ENCODE measurements around the gene MME. TPM values are rescaled to one million over a fixed set of nuclear protein-coding genes. Genes with fewer than 3 reads are reported as not detected.

Gene MME
- polyA plus RNA-seq, 1 experiment = 208 TPM

GRCh38 chr3:155178810-155179436 lies 98.8 kb downstream of the MME start:
- DNase-seq (ENCODE audit: low read depth) = no peak

GRCh38 chr3:155179437-155179827 lies 99.3 kb downstream of the MME start:
- Histone ChIP-seq H3K36me3 (ENCODE audit: control insufficient read depth, insufficient read depth, low read length) (peaks cover 13% of the 10 kb centered on the region), H3K27me3 (ENCODE audit: control insufficient read depth, insufficient read depth, low read length) (no peaks in the 10 kb centered on the region), H3K4me3 (ENCODE audit: low read depth, low read length) (no peak overlapping the region)
- ChIA-PET POLR2A (no interaction called here), CTCF (interaction anchor here (1.0 kb wide), 1 partner anchor 143 kb away, joined by 4 read pairs; no protein-coding TSS in a partner anchor)
- no peak for TF ChIP-seq CTCF (IDR thresholded peaks at IDR 0.05; ENCODE audit: insufficient read depth, low read depth, low read length)
- no peak for DNase-seq (ENCODE audit: low read depth)

More at GRCh38 chr3:155178810-155179436, 98.8 kb downstream of the MME start:
- no peak for TF ChIP-seq CTCF (IDR thresholded peaks at IDR 0.05; ENCODE audit: insufficient read depth, low read depth, low read length)
- Histone ChIP-seq H3K27me3 (ENCODE audit: control insufficient read depth, insufficient read depth, low read length) (no peaks in the 10 kb centered on the region), H3K4me3 (ENCODE audit: low read depth, low read length) (no peak overlapping the region), H3K36me3 (ENCODE audit: control insufficient read depth, insufficient read depth, low read length) (peaks cover 13% of the 10 kb centered on the region)
- ChIA-PET CTCF (no interaction called here), POLR2A (no interaction called here)

- DNase-seq (ENCODE audit: low read depth) = no peak
- no peak for TF ChIP-seq CTCF (IDR thresholded peaks at IDR 0.05; ENCODE audit: insufficient read depth, low read depth, low read length)
- ChIA-PET POLR2A (no interaction called here), CTCF (interaction anchor here (1.0 kb wide), 1 partner anchor 142 kb away, joined by 4 read pairs; no protein-coding TSS in a partner anchor)
- Histone ChIP-seq H3K4me3 (ENCODE audit: low read depth, low read length) (no peak overlapping the region), H3K36me3 (ENCODE audit: control insufficient read depth, insufficient read depth, low read length) (peaks cover 13% of the 10 kb centered on the region), H3K27me3 (ENCODE audit: control insufficient read depth, insufficient read depth, low read length) (no peaks in the 10 kb centered on the region)
These were observed 100.0 kb downstream of the MME start for GRCh38 chr3:155179966-155180757.

GRCh38 chr3:155182467-155182866 lies 102.3 kb downstream of the MME start:
- H3K4me3 ChIP-seq (ENCODE audit: low read depth, low read length) = no peak overlapping the region
- peaks cover 11% of the 10 kb centered on the region for H3K36me3 ChIP-seq (ENCODE audit: control insufficient read depth, insufficient read depth, low read length)
- CTCF ChIA-PET = interaction anchor here (1.3 kb wide), 1 partner anchor 10 kb away, joined by 3 read pairs; no protein-coding TSS in a partner anchor
- TF ChIP-seq CTCF (IDR thresholded peaks at IDR 0.05; ENCODE audit: insufficient read depth, low read depth, low read length) = no peak
- no peaks in the 10 kb centered on the region for H3K27me3 ChIP-seq (ENCODE audit: control insufficient read depth, insufficient read depth, low read length)
- DNase-seq (ENCODE audit: low read depth) = no peak
- POLR2A ChIA-PET = no interaction called here

GRCh38 chr3:155184011-155184410 lies 103.9 kb downstream of the MME start:
- H3K27me3 ChIP-seq (ENCODE audit: control insufficient read depth, insufficient read depth, low read length) = no peaks in the 10 kb centered on the region
- H3K36me3 ChIP-seq (ENCODE audit: control insufficient read depth, insufficient read depth, low read length) = peaks cover 7% of the 10 kb centered on the region; the same call in 1 of the 2 replicates
- DNase-seq (ENCODE audit: low read depth) = no peak
- POLR2A ChIA-PET = no interaction called here
- H3K4me3 ChIP-seq (ENCODE audit: low read depth, low read length) = no peak overlapping the region
- TF ChIP-seq CTCF (IDR thresholded peaks at IDR 0.05; ENCODE audit: insufficient read depth, low read depth, low read length) = no peak
- CTCF ChIA-PET = interaction anchor here (0.6 to 1.3 kb wide), 3 partner anchors 9 to 139 kb away, joined by 3 to 5 read pairs (median 3); no protein-coding TSS in a partner anchor

All from BJ (cell line).